HG03159 (cell line): ENCODE data around the gene ENGASE.

ENCODE experiments used
- ATAC-seq: cut with Tn5 transposase; IDR thresholded peaks from one replicate; pipeline ENCODE4 v1.9.1; 2021; ENCODE audit warnings: mild to moderate bottlenecking, moderate library complexity; ENCODE audit not compliant: unreplicated experiment

Gene ENGASE

DNA sequence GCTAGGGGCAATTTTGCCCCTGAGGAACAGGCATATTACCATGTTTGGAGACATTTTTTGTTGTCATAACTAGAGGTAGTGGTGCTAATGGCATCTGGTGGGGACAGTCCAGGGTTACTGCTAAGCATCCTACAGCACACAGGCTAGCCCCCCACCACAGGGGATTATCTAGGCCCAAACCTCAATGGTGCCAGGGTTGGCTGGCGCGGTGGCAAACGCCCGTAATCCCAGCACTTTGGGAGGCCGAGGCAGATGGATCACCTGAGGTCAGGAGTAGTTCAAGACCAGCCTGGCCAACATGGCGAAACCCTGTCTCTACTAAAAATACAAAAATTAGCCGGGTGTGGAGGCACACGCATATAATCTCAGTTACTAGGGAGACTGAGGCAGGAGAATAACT lies 35.5 kb upstream of the ENGASE start:
- ATAC-seq, result no peak

DNA sequence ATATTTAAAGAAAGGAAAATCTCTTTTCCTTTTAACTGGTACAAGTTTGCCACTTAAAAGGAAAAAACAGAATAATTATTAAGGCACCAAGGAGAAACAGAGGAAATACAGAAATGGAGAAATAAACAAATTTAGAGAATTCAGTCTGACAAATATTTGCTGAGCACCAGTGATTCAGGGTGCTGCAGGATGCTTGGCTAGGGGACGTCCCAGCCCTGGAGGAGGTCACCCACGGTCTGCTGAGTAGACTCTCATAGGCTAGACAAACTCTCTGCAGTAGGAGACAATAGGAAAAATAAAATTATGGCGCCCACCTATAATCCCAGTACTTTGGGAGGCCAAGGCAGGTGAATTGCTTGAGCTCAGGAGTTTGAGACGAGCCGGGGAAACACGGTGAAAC lies 34.7 kb upstream of the ENGASE start:
- ATAC-seq, result no peak

DNA sequence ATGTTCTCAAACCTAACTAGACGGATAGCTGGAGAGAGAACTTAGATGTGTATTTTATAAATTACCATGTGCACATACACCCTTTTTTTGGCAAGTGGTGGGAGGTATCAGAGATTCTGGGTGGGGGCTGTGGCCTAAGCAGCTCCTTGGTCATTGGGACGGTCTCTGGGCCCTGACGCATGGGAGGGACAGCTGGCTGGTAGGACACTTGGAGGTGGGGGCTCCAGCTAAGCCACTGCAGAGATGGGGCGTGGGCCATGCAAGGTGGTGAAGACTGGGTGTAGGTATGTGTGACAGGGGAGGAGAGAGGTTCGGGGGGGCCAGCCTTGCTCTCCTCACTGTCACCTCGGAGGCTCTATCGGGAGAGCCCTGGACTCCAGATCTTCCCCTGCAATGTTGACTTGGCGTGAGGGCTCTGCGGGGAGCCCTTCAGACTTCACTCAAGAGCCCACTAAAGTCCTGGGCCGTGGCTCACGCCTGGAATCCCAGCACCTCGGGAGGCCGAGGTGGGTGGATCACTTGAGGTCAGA lies 33.5 kb upstream of the ENGASE start:
- no peak for ATAC-seq

- no peak for ATAC-seq
Measured at GRCh38 chr17:79041723-79042420, 32.8 kb upstream of the ENGASE start.

GRCh38 chr17:79042421-79043190 lies 32.0 kb upstream of the ENGASE start:
- no peak for ATAC-seq

DNA sequence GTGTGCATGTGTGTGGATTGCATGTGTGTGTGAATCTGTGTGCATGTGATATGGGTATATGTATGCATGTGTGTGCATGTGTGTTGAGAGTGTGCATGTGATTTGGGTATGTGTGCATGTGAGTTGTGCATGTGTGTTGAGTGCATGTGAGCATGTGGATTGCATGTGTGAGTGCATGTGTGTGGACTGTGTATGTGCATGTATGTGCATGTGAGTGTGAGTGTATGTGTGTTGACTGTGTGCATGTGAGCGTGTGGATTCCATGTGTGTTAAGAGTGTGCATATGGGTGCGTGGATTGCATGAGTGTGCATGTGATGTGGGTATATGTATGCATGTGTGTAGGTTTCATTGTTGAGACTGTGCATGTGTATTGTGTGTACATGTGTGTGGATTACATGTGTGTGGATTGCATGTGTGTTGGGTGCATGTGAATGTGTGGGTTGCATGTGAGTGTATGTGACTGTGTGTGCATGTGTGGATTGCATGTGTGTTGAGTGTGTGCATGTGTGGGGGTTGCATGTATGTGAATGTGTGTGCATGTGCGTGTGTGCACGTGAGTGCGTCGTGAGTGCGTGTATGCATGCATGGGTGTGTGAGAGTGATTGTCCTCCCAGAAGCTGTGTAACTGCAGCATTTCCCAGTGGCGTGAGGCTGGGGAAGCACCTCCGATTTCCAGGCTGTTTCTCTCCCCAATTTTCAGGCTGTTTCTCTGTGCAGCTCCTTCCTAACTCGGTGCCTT lies 31.3 kb upstream of the ENGASE start:
- ATAC-seq, result no peak

DNA sequence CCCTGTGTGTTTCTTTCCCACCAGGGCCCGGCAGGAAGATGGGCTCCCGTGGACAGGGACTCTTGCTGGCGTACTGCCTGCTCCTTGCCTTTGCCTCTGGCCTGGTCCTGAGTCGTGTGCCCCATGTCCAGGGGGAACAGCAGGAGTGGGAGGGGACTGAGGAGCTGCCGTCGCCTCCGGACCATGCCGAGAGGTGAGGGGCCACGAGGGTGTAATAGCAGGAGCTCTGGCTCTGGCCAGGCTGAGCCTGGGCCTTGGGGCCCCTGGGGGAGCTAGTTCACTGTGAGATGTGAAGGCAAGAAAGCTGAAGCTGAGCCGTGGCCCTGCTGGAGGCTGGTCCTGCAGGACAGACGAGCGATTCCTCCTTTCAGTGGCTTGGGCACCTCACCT lies 30.7 kb upstream of the ENGASE start:
- no peak for ATAC-seq

- no peak for ATAC-seq
Measured at GRCh38 chr17:79044462-79044861, 30.2 kb upstream of the ENGASE start.

DNA sequence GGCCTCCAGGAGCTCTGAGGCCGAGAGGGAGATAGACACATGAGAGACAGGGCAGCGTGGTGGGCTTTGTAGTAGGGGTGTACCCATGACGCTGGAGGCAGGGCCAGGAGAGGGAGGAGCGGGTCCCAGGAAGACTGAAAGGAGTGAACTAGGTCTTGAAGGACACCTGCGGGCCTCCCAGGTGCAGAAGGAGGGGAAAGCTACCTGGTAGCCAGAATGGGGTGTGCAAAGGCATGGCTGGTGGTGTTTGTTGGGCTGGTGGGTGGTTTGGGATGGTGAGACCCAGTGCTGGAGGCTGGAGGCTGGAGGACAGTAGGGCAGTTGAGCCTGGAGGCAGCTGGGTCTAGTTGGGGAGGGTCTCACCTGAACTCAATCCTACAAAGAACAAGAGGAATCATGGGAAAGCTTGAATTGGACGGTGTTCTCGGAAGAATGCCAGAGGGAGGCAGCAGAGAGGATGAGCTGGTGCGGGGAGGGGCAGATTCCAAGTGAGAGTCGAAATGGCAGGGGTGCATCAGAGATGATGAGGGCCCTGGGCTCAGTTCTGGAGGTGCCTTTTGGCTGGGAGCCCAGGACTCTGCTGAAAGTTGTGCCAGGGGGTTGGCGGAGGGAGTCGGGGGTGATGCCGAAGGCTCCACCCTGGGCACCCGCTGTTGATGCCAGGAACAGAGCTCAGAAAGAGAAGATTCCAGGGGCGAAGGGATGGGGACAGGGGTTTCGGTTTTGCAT lies 29.5 kb upstream of the ENGASE start:
- no peak for ATAC-seq

DNA sequence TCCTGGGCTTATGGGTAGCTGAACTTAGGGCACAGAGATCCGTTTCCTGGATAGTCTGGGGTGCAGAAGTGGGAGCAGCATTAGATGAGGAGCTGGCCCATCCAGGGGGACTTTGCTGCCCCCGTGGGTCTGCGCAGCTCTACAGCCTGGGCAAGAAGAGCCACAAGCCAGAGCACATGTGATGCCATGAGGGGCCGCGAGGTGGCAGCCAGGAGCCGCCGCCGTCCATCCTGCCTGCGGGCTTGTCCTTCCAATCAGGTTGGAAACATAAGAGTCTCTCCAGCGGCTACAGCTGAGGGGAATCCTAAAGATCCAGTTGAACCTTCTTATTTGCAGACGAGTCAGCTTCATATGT lies 28.8 kb upstream of the ENGASE start:
- ATAC-seq, result no peak

DNA sequence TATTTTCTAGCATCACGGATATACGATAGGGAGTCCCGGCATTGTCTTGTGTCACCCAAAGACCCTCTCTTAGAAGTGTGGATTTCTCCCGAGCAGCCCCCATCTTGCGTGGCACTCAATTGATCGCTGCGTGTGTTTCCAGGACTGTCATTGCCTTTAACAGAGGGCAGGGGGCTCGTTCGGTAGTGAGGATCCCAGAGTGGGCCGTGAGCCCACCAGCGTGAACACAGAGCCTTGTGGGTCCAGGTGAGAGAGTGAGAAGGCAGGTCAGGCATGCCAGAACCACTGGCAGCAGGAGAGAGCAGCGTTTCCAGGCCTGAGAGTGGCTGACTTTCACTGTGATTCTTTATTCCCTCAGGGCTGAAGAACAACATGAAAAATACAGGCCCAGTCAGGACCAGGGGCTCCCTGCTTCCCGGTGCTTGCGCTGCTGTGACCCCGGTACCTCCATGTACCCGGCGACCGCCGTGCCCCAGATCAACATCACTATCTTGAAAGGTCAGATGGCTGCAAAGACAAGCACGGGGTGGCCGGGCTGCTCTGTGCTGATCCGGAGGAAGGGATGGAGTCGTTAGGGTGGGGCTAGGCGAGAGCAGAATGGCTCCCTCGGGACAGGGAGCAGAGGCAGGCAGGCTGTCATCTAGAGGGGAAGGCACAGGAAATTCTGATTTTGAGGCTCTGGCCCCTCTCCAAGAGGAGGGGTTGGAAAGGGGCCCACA lies 28.3 kb upstream of the ENGASE start:
- ATAC-seq, result no peak

DNA sequence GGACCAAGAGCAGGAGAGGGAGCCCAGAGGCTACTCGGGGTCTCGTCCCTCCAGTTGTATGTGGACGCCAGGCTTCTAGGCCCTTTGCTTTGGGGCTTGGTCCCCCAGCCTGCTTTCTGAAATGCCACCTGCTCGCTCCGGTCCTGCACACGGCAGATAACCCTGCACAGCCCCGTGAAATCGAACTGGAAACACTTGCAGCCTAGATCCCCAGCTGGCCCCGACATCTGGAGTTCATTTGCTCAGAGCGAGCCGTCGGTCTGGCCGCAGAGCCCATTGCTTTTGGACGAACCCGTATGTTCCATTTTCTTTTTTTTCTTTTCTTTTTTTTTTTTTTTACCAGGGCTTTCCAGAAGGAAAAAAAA lies 27.7 kb upstream of the ENGASE start:
- ATAC-seq, result no peak

GRCh38 chr17:79047291-79047920 lies 27.2 kb upstream of the ENGASE start:
- ATAC-seq, result no peak

DNA sequence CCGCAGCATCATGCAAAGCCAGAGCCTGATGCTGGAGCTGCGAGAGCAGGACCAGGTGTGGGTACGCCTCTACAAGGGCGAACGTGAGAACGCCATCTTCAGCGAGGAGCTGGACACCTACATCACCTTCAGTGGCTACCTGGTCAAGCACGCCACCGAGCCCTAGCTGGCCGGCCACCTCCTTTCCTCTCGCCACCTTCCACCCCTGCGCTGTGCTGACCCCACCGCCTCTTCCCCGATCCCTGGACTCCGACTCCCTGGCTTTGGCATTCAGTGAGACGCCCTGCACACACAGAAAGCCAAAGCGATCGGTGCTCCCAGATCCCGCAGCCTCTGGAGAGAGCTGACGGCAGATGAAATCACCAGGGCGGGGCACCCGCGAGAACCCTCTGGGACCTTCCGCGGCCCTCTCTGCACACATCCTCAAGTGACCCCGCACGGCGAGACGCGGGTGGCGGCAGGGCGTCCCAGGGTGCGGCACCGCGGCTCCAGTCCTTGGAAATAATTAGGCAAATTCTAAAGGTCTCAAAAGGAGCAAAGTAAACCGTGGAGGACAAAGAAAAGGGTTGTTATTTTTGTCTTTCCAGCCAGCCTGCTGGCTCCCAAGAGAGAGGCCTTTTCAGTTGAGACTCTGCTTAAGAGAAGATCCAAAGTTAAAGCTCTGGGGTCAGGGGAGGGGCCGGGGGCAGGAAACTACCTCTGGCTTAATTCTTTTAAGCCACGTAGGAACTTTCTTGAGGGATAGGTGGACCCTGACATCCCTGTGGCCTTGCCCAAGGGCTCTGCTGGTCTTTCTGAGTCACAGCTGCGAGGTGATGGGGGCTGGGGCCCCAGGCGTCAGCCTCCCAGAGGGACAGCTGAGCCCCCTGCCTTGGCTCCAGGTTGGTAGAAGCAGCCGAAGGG lies 26.4 kb upstream of the ENGASE start:
- no peak for ATAC-seq

DNA sequence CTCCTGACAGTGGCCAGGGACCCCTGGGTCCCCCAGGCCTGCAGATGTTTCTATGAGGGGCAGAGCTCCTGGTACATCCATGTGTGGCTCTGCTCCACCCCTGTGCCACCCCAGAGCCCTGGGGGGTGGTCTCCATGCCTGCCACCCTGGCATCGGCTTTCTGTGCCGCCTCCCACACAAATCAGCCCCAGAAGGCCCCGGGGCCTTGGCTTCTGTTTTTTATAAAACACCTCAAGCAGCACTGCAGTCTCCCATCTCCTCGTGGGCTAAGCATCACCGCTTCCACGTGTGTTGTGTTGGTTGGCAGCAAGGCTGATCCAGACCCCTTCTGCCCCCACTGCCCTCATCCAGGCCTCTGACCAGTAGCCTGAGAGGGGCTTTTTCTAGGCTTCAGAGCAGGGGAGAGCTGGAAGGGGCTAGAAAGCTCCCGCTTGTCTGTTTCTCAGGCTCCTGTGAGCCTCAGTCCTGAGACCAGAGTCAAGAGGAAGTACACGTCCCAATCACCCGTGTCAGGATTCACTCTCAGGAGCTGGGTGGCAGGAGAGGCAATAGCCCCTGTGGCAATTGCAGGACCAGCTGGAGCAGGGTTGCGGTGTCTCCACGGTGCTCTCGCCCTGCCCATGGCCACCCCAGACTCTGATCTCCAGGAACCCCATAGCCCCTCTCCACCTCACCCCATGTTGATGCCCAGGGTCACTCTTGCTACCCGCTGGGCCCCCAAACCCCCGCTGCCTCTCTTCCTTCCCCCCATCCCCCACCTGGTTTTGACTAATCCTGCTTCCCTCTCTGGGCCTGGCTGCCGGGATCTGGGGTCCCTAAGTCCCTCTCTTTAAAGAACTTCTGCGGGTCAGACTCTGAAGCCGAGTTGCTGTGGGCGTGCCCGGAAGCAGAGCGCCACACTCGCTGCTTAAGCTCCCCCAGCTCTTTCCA lies 25.5 kb upstream of the ENGASE start:
- ATAC-seq, result no peak

- ATAC-seq, result no peak
Measured at GRCh38 chr17:79049821-79050220, 24.8 kb upstream of the ENGASE start.

GRCh38 chr17:79050551-79050950 lies 24.1 kb upstream of the ENGASE start:
- ATAC-seq, result no peak

DNA sequence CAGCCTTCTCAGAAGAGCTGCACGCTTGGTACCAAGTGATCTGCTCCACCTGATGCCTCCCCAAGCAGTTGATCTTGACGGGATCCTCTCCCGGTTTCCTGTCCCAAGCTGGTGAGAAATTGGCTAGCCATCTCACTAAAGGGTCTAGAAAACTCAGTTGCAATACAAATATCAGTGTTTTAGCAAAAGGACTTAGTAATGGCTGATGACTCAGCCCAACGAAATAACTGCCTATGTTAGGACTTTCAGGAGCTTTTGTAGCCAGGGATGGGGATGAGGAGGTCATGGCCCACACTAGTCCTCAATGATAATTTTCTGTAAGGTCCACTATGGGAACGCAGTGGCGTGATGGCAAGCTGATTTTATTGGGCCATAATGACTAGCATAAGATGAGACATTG lies 23.3 kb upstream of the ENGASE start:
- no peak for ATAC-seq
